GM12801 (cell line): ENCODE data around the gene RBPJ.

Experiments
- CTCF ChIP-seq: IDR thresholded peaks from one replicate; pipeline ENCODE4 v1.5.1; 2011; ENCODE audit warnings: control low read depth; ENCODE audit not compliant: insufficient read length; ENCODE audit errors: extremely low read depth

Gene RBPJ

GRCh38 chr4:26402458-26402857 lies 81.6 kb downstream of the RBPJ start:
- TF ChIP-seq CTCF: no peak

GRCh38 chr4:26404743-26405206 lies 84.0 kb downstream of the RBPJ start:
- TF ChIP-seq CTCF: no peak

DNA sequence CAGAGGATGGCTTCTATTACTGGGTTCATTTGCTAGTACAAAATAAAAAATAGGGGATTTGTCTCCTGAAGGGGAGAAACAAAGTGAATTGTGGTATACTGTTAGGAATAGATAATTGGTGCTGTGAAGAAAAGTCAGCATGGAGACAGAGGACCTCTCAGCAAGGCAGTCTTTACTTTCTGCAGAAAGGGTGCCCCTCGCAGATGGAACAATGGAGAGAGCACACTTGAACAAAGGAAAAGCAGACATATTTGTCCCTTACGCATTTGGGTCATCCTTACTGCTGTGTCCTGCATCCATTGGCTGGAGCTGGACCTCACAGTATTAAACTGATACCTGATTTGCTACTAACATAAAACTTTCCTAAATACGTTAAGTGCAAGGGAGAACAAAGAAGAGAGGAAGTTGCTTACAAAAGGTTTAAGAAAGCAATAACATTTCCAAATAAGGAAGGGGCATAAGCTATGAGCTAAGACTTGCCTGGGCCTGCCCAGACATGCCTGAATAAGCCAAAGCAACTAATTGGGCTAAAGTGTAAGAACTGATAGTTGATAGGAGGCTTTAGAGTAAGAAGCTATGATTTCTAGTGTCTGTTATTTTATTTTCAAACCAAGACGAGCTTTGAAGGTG lies 85.6 kb downstream of the RBPJ start:
- TF ChIP-seq CTCF: no peak

- no peak for TF ChIP-seq CTCF
Measured at GRCh38 chr4:26407476-26407875, 86.7 kb downstream of the RBPJ start.

DNA sequence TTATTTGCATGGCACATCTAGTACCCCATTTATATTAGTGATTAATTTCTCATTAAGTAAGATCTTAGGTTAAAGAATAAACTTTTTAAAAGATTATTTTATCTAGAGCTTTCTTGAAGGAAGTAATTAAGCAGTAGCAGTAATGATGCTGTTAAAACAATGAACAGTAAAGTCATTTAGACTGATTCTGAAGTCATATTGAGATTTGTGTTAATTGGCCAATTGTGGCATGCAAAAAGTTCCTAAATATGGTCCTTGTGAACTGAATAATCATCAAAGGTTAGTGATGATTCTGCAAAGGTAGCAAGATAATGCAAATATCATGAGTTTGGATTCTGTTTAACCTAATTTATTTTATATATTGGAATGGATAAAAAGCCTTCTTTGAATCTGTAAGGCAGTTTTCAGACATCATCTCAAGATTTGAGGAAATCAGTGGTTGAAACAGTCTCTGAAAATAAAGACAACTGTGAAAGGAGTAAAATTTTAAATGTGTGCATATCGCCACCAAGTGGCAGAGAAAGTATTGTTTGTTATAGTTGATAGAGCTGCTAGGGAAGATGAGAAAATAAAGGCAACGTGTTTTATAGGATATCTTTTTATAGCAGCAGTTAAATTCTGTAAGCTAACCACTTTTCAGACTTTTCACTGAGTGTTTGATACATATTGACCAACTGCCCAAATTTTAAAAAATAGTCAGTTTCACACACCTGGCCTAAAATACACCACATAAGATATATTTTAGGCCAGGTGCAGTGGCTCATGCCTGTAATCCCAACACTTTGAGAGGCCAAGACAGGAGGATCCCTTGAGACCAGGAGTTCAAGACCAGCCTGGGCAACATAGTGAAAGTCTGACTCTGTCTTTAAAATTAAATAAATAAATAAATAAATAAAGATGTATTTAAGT lies 89.8 kb downstream of the RBPJ start:
- no peak for TF ChIP-seq CTCF

DNA sequence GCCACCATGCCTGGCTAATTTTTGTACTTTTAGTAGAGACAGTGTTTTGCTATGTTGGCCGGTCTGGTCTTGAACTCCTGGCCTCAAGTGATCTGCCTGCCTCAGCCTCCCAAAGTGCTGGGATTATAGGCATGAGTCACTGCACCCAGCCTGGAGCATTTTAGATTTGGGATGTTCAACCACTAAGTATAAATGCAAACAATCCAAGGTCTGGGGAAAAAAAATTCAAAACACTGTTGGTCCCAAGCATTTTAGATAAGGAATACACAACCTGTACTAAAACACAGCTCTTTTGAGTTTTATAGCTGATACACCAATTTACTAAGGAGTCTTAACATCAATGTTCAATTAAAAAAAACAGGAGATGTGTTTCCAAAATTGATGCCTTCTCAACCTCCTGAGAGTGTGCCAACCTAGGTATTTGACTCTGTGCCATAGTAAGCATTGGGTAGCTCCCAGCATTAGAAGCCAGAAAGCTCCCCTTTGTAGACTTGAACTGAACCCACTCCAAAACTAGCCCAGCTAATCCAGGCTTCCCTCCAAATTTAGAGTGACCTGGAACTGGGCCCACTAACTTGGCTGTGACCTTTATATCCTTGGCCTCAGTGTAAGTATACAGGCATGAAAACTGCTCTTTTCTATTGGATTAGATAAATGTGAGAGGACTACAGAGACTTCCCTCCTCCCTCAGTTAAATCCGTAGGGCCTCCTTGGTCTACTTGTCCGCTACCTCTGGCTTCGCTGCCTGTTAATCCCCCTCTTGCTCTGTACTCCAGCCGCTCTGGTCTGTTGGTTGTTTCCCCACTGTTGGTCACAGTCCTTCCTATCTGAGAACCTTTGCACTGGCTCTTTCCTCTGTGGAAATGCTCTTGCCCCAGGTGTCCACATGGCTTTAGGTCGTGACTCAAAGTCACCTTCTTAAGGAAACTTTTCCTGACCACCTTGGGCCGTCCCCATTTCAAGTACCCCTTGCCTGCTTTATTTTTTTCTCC lies 91.9 kb downstream of the RBPJ start:
- TF ChIP-seq CTCF: no peak

DNA sequence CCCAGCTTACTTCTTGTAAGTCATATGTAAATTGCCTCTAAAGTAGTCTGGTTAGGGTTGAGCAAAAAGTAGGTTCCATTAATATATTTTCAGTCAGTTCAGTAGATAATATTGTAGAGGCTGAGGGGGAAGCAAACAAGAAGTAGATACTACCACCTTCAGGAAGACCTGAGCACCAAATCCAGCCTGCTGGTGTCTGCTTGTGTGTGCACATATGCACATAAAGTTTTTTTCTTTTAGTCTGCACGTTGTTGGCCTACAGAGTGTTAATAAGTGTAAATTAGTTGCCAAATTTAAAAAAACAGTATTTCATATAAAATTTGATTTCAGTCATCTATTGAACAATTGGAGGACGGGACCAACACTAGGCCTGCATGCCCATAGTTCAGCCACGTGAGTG lies 92.8 kb downstream of the RBPJ start:
- TF ChIP-seq CTCF: no peak
